ENCODE results near the gene RELN.

The RELN gene

DNA sequence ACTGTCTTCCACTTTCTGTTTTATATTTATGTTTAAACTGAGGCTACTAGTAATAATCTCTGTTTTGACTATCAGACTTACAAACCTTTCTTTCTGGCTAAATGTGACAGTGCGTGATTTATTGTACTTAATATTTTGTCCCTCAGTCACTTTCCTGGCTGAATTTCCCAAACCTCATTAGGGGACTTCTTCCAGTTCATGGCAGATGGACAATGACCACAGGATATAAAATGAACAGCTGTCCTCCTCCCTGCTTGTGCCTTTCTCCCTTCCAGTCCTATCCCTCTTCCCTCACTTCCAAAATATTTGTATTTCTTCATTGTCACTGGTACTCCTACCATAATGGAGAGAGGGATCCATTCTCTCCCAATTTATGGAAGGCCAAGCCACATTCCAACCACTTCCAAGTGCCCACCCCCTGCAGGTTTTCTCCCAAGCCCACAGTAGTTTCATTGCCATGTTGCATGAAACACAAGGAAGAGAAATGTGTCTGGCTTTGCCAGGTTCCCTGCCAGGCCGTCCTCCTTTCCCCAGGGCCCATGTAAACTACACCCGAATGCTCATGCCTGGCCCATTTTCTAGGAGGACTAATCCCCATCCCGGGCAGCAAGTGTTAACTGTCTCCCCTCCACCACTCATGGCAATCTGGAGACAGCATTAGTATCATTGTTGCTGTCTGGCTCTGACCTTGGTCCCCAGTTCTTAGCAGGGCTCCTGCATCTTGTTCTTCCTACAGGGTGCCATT is 273.9 kb downstream of the RELN start:
- DNase-seq (ENCODE audit: low read depth): no peak

DNA sequence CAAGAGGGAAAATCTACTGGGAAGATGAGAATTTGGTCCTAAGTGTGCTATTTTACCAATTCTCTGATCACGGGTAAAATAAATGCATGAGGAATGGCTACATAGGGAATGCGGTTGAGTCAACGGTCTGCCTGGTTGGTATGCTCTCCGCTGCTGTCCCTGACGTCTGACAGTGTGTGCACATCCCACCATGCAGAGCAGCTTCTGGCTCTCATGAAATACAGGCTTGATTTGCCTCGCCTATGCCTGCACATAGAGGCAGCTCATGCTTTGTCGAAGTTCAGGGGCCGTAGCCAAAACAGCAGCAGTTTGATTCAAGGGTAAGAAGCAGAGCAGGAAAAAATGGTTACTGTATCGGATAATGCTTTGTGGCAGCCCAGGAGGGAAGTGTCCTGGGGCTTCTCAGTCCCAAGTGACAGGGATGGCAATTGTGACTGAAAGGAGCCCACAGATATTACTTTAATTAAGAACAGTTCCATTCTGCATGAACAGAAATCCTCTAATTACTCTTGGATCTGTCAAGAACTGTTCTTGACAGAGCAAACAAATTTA is 275.0 kb downstream of the RELN start:
- DNase-seq (ENCODE audit: low read depth): no peak

DNA sequence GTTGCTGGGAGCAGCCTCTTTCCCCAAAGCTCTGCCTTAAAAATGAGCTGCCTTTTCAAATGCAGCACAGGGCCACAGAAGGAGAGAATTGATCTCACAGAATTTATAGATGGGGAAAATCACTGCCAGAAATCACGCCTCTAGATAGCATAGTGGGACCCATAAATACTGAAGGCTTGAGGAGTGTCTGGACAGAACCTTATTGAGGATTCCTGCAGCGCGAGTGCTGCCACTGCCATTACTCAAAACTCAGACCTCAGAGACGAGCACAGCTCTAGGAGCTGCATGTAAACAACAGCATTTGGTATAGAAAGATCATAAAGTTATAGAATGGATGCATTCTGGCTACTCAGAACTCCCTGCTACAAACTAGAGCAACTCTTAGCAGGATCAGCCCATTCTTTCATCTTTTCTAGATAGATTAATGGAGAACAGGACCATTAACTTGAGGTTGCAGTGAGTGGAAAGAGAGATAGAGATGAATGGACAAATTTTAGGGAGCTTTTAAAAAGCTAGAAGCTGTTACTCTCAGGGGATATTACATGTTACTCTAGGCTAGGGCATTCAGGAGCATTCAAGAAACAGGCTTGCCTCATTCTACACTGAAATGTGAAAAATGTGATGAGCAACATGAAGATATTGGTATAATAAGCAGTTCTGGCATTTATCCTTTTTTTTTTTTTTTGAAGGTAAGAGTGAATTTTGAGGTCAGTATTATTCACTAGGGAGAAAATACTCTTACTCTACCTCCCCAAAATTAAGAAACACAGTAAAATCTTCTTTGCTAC is 276.3 kb downstream of the RELN start:
- DNase-seq (ENCODE audit: low read depth): no peak

DNA sequence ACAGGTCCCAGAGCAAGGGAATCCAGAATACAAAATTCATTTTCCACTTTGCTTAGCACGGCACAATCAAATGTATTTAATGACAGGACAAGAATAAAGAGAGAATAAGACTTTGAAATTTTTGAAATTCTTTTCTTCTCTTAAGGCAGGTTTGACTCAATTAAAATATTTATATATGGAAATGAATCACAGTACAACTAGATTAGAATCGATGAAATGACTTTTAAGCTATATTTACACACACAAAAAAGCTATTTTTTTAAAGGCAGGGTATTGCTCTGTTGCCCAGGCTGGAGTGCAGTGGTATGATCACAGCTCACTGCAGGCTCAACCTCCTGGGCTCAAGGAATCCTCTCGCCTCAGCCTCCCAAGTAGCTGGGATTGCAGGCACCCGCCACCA is 278.0 kb downstream of the RELN start:
- no peak for DNase-seq (ENCODE audit: low read depth)

DNA sequence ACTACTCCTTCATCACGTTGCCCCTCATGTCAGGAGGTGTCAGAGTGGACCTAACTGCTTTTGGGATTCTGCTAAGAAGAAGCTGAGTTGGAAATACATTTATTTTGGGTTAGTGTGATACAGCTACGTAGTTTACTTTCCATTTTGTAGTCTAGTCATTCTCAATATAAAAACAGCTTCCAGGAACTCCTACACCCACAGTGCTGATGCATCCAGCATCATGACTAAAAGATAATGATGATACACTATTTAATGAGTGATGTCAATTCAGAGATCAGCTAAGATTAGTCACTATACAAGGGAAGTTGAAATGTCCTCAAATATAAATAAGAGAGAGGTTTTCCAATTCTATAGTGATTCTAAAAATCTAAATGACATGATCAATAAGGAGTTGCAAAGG is 279.2 kb downstream of the RELN start:
- DNase-seq (ENCODE audit: low read depth): no peak

DNA sequence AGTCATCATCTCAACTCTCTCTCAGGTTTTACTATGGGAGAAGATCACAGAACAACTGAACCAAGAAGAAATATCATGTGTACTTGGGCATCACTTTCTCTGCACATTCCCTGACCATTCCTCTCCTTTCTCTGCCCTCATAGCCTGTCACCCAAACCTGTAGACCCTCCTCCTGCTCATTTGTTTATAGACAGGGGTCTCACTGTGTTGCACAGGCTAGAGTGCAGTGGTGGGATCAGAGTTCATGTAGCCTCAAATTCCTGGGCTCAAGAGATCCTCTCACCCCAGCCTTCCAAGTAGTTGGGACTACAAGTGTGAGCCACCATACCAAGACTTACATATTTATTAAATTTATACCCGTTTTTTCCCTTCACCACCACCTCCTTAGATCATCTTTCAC is 282.7 kb downstream of the RELN start:
- DNase-seq (ENCODE audit: low read depth): no peak

DNA sequence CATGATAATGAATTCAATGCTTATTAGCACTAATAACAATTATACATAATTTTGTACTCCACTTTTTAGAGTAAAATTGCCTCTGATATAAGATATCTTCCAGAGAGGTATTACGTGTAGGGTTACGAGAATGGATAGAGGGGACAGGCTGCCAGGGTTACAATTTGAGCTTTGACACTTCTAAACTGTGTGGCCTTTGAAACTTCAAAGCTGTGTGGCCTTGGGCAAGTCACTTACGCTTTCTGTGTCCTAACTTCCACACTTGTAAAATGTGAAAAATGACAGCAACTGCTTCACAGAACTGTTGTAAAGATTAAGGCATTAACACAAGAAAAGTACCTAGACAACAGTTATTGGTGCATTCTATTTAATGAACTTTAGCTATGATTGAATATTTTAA is 283.9 kb downstream of the RELN start:
- no peak for DNase-seq (ENCODE audit: low read depth)

DNA sequence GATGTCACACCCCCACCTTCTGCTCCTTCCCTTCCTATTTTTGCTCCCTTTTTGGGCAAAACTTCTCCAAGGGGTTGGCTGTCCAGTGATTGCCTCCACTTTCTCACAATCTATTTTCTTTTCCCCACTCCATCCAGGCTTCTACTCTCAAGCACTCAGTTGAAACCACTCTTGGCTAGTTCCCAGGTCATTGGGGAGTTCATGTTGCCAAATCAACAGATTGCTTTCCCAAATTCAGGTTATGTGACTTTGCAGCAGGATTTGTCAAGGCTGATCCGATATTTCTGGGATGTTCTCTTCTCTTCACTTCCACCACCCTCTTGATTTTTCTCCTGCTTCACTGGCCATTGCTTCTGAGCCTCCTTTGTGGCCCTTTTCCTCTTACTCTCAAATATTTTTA is 284.8 kb downstream of the RELN start:
- no peak for DNase-seq (ENCODE audit: low read depth)

DNA sequence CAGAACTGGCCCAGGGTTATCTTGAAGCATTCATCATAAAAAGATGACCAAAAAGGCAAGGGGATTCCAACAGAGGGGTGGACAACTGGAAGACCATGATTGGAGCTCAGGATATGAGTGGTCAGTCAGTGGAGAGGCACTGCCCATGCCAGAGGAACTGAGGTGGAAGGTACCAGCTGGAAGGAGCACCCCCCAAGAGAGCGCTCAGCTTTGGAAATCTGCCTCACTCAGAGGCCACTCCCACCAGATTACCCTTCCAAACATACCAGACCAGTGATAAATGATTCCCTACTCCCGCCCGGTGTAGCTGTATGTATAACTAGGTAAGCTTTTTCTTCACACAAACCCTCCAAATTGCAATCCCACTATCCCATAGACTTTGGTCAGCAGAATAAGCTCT is 286.5 kb downstream of the RELN start:
- no peak for DNase-seq (ENCODE audit: low read depth)

DNA sequence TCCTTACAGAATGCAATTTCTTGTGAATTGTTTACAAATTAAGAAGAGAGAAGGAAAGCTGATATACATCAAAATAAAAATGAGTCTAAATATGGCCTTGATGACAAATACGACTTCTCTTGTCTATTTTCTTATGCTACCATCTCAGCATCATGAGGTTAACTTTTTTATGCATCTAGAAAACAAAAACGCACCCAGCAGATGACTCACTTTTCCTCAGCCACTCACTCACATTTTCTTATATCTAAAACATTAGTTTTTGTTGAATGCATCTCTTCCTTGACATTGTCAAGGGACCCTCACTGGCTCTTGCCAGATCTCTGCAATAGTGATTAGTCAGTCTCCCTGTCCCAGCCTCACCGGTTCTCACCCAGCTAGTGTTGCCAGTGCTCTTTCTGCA is 287.0 kb downstream of the RELN start:
- no peak for DNase-seq (ENCODE audit: low read depth)

DNA sequence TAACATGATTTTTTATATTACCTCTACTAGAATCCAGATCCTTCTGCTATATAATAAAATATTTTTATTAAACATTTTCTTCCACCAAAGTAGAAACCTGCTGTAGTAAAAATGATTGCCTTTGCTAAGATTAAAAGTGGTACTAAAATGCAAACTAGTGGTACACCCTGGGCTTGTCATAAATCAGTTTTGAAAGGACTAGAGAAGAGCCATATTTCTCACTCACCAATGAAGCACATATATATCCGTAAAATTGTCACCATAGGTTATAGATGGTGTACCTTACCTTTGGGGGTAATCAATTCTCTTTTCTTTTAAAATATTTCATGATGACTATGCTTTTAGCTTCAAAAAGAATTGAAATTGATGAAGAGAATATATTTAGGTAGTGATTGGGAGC is 290.4 kb downstream of the RELN start:
- no peak for DNase-seq (ENCODE audit: low read depth)

DNA sequence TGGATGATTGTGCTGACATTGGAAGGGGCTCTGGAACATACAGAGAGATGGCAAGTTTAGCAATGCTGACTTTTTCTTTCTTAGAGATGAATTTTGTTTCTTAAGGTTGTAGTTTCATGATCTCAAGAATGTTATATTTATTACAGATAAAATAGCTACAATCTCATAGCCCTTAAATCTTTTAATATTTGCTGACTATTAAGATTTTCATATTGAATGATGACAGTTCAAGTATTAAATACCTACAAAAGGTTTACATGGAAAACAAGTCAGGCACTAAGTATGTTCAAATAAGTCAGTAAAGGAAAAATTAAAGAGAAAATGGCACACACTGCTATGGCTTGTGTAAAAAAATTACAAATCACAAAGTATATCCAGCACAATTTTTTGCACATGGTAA is 291.4 kb downstream of the RELN start:
- no peak for DNase-seq (ENCODE audit: low read depth)

DNA sequence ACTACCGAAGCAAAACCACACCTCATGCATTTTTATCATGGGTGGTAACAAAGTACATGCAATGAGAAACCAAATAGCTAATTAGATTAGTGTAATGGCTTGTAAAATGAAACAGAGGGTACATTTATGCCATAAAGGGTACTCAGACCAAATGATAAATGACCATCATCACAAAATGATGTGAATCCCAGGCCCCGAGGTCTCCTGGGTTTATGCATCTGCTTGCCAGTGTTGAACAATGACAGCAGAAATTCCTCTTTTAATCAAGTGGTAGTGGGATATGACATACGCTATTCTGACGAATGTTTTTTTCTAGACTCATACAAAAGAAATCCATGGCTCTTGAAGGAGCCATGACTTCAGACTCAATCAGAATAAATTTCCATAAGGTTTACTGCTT is 293.9 kb downstream of the RELN start:
- no peak for DNase-seq (ENCODE audit: low read depth)

DNA sequence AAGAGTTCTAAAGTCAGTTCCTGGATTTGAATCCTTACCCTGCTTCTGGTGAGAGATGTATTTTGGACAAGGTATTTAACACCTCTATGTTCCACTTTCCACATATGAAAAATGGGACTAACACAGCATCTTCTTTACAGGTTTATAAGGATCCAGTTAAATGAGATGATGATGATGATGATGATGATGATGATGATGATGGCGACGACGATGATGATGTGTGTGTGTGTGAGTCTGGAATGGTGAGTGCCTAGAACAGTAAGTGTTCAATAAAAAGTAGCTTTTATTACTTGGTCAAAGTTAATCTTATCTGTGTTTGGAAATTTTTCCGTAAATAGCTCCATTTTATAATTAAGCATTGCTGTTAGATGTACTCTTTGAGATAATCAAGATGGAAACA is 295.2 kb downstream of the RELN start:
- no peak for DNase-seq (ENCODE audit: low read depth)

DNA sequence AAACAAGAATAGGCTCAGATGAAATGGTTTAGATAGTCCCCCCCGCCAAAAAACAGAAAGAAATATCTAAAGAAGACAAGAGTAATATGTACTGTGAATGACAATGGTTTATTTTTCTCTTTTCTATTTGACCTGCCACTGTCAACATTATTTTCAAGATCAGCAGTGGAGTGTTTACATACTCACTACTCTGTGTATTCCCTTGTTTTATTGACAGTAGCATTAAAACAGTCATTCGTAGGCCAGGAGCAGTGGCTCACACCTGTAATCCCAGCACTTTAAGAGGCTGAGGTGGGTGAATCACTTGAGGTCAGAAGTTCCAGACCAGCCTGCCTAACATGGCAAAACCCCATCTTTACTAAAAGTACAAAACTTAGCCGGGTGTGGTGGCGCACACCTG is 298.2 kb downstream of the RELN start:
- no peak for DNase-seq (ENCODE audit: low read depth)

DNA sequence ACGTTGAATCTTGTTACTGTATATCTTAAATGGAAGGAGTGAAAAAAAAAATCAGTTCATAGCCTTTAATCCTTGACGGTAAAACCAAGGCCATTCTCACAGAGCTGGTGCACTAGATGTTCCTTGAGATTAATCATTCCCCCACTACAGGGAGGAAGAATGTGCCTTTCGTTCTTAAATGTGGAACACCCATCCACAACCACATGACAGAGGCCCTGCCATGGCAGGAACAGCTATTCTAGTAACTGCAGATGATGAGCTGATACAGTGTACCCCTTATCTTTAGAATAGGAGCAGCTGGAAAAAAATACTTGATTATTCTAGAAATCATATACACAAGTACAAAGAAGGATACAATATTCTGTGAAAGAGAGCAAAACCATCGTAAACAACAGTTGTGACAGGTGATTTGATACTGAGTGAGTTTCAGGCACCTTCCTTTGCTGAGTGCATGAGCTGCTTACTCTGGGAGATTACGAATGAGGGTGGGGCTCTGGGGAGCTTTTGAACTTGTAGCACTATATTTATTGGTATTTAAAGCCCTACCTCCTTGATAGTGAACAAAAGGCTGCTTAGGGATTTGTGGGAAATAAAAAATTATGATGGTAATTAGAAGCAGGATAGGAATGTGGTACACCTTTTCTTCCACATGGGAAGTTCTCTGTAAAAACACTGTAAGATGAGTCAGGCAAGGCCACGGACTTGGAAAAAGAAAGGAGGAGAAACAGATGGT is 299.1 kb downstream of the RELN start:
- no peak for DNase-seq (ENCODE audit: low read depth)

DNA sequence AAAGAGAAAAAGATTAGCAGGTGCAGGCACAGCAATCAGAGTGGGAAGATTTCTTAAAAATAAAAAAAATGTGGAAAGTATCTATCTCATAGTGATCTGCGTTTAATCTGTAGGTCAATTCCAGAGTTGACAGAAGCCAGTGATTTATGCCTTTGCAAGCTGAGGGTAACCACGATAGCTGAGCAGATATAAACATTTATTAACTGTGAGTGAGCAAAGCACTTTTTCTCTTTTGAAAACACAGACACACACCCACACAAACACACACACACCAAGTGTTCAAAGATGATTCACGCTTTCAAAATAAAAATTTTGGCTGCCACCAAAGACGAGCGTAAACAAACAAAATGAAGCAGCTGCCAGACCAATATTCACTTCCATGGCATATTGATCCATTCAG is 300.2 kb downstream of the RELN start:
- no peak for DNase-seq (ENCODE audit: low read depth)

DNA sequence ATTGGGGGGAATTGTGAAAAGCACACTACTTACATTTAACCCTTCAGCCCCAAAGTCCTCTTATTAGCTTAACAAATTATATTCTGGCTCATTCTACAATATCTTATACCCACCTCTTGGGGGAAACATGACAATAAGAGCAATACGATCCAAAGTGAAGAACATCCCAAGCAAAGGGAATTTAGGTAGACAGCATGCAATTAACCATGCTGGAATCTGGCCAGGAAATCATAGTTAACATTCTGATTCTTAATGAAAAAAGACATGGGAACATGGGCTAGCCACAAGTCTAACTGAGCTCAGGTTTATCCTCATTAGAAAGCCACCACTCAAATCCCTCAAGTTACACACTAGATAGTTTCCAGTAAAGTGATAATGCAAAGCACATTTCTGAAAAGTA is 301.5 kb downstream of the RELN start:
- no peak for DNase-seq (ENCODE audit: low read depth)

DNA sequence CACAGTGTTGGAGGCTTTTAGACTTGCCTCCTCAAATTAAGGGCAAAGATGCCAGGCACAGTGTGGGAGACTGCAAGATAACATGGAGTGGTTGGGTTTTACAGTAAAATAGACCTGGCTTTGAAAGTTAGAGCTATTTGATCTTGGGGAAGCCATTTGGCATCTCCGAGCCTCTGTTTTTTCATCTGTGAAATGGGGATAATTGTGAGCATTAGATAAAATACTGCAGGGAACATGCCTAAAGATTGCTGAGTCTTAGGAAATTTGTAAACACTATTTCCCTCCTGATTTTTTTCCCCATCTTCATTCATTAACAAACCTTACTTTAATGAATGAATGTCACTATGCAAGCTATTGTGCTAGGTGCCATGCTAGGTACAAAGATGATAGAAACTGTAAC is 302.2 kb downstream of the RELN start:
- DNase-seq (ENCODE audit: low read depth): no peak

DNA sequence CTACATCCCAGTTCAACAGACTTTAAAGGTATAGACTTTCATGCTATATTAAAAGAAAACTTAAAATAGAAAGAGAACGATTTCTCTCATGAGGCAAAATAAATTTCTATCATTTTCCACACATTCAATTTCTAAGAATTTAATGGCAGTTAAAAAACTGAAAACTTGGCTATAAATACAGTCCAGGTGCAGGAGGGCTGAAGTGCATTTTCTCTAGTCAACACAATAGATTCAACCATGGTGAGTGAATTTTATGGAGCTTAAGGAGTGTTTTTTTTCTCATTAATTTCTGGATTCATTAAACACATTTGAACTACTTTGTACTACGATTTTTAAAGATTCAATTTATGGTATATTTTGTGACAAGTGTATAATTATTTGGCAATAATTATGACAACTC is 302.7 kb downstream of the RELN start:
- no peak for DNase-seq (ENCODE audit: low read depth)

DNA sequence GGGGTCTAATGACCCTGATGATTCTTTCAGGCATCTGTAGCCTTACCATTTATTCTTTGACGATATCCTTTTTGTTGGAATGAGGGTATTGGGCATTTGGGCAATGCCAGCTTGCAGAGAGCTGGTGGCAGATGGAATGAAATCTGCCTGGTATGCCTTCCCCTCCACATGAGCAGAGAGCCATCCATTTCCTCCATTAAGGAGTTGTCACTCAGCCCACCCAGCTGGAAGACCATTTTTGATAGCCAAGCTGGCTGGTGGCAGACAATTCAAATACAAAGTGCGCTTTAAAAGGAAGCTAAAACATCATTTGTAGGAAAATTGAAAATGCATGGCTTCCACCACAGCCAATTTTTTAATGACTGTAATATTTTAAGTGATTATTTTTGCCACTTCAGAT is 303.4 kb downstream of the RELN start:
- DNase-seq (ENCODE audit: low read depth): no peak

DNA sequence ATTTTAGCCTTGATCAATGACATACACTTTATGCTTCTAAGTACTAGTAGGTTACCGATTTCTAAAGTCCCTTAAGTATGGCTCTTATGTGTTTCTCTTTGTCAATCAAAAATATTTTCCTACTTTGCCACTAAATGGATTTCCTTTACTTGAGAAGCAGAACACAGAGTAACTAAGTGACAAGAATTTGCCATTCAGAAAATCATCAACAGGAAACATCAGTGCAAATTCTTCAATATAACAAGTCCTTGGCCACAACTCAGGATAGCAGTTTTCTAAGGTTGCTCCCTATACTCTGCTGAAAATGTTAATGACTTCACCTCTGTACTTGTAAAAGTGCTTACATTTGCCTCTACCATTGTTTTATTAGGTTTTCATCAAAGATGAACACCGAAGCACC is 303.8 kb downstream of the RELN start:
- DNase-seq (ENCODE audit: low read depth): no peak

DNA sequence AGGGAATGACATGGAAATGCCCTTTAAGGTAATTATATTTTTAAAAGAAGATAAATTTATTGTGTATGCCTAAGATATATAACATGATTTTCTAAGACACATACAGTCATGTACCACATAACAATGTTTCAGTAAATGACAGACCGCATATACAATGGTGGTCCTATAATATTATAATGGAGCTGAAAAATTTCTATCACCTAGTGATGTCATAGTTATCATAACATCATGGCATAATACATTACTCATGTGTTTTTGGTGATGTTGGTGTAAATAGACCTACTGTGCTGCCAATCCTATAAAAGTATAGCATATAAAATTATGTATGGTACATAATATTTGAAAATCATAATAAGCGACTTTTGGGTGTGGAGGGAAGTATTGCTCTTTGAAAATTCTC is 306.1 kb downstream of the RELN start:
- DNase-seq (ENCODE audit: low read depth): no peak
